CD8-positive, alpha-beta memory T cell (primary cell): Measurements from ENCODE around the gene WASF2. TPM values are rescaled to one million over a fixed set of nuclear protein-coding genes. Genes with fewer than 3 reads are reported as not detected.
"Not testable (repeated sequence)": the region's sequence is repeated elsewhere in the genome, so short reads cannot be mapped to it uniquely, and the experiment has no call there.

Experiments
- CTCF ChIA-PET: fragments of 350-600 bp; sonication (Branson Sonifier 250); formaldehyde crosslinking; loops from one replicate; lab custom pipeline; 2021; ENCODE audit warnings: antibody characterized with exemption; lab: Charles Lee
- POLR2A ChIA-PET: fragments of 350-600 bp; sonication (Branson Sonifier 250); formaldehyde crosslinking; loops from one replicate; lab custom pipeline; 2021; ENCODE audit warnings: antibody characterized with exemption; lab: Charles Lee
- DNase-seq, 5 donors: peaks; one replicate each; pipeline versions ENCODE4 v3.0.0 to v3.0.0-alpha.2; 2020 to 2022; ENCODE audit warnings: mixed read lengths in 1 of 5
- H3K27ac ChIP-seq: one replicate; pipeline ENCODE4 v1.7.0; 2013; ENCODE audit warnings: low read depth, mild to moderate bottlenecking, low read length, moderate library complexity
- H3K27me3 ChIP-seq: 2 replicates; pipeline ENCODE4 v1.7.0; 2013; ENCODE audit warnings: low read length, mild to moderate bottlenecking; ENCODE audit not compliant: insufficient read depth, poor library complexity, severe bottlenecking
- H3K36me3 ChIP-seq: 2 replicates; pipeline ENCODE4 v1.7.0; 2013; ENCODE audit warnings: mild to moderate bottlenecking, low read length, moderate library complexity; ENCODE audit not compliant: insufficient read depth
- H3K4me1 ChIP-seq: 2 replicates; pipeline ENCODE4 v1.7.0; 2013; ENCODE audit warnings: mild to moderate bottlenecking, low read length, moderate library complexity; ENCODE audit not compliant: insufficient read depth
- H3K4me3 ChIP-seq: 2 replicates; pipeline ENCODE4 v1.7.0; 2013; ENCODE audit warnings: mild to moderate bottlenecking, low read length
- H3K9me3 ChIP-seq: 2 replicates; pipeline ENCODE4 v1.7.0; 2013; ENCODE audit warnings: mild to moderate bottlenecking, low read length
- H3K27ac Mint-ChIP-seq, 8 donors: one replicate each; pipeline ENCODE4 v1.8.0; 2020 to 2021; ENCODE audit warnings: mixed read lengths in 8 of 8, mild to moderate bottlenecking in 6 of 8, inconsistent platforms in 3 of 8, moderate library complexity in 3 of 8
- H3K27me3 Mint-ChIP-seq, 2 donors: one replicate each; pipeline ENCODE4 v1.8.0; 2020 to 2021; ENCODE audit warnings: mixed read lengths in 2 of 2, mild to moderate bottlenecking in 1 of 2, moderate library complexity in 1 of 2
- H3K36me3 Mint-ChIP-seq, 3 donors: one replicate each; pipeline ENCODE4 v1.8.0; 2020 to 2021; ENCODE audit warnings: mixed read lengths in 3 of 3, inconsistent platforms in 1 of 3, mild to moderate bottlenecking in 1 of 3
- H3K4me1 Mint-ChIP-seq, 3 donors: one replicate each; pipeline ENCODE4 v1.8.0; 2020 to 2021; ENCODE audit warnings: mixed read lengths in 3 of 3, inconsistent platforms in 1 of 3, mild to moderate bottlenecking in 1 of 3
- H3K4me3 Mint-ChIP-seq, 7 donors: one replicate each; pipeline ENCODE4 v1.8.0; 2020 to 2021; ENCODE audit warnings: mixed read lengths in 7 of 7, mild to moderate bottlenecking in 6 of 7, moderate library complexity in 4 of 7, inconsistent platforms in 2 of 7
- H3K9me3 Mint-ChIP-seq, 5 donors: one replicate each; pipeline ENCODE4 v1.8.0; 2020 to 2022; ENCODE audit warnings: mixed read lengths in 5 of 5, mild to moderate bottlenecking in 3 of 5, moderate library complexity in 2 of 5, inconsistent platforms in 1 of 5
- polyA plus RNA-seq: library from polyadenylated mRNA; unstranded; fragments of 300-500 nt; fragmentation: Illumina TruSeq; gene quantifications from one replicate; pipeline ENCODE4 v1.2.3, GENCODE V29; 2021
- total RNA-seq, 2 experiments: library from RNA; stranded (reverse); gene quantifications; one replicate each; pipeline ENCODE4 v1.2.3, GENCODE V29; 2021

The WASF2 gene
- total and polyA plus RNA-seq, 3 experiments from 2014 or later, result 64.1 to 128 (median 120) TPM

- no peaks in the 10 kb centered on the region for H3K4me1 ChIP-seq
- H3K27me3 Mint-ChIP-seq, result no peaks in the 10 kb centered on the region
- no peak overlapping the region for H3K27ac ChIP-seq
- peaks cover 51% of the 10 kb centered on the region for H3K36me3 ChIP-seq
- peaks cover 0 to 1% (median 0%) of the 10 kb centered on the region in 3 donors for H3K4me1 Mint-ChIP-seq
- H3K9me3 ChIP-seq, result no peaks in the 10 kb centered on the region
- H3K4me3 ChIP-seq, result no peak overlapping the region
- H3K36me3 Mint-ChIP-seq, result peaks cover 0 to 80% (median 13%) of the 10 kb centered on the region in 3 donors
- no peak overlapping the region for H3K4me3 Mint-ChIP-seq
- POLR2A ChIA-PET, result interaction anchor here (0.6 kb wide), 2 partner anchors 13 to 14 kb away, joined by 3 read pairs; no protein-coding TSS in a partner anchor
- H3K9me3 Mint-ChIP-seq, result no peaks in the 10 kb centered on the region
- DNase-seq, result no peak
- H3K27ac Mint-ChIP-seq, result peak overlapping the region in 1 of 8 donors; percentile 78
- no peaks in the 10 kb centered on the region for H3K27me3 ChIP-seq
- CTCF ChIA-PET, result interaction anchor here (0.9 to 1.4 kb wide), 2 partner anchors 11 to 14 kb away, joined by 3 read pairs; no protein-coding TSS in a partner anchor
Measured at GRCh38 chr1:27409669-27410068, 80.3 kb downstream of the WASF2 start.

GRCh38 chr1:27408151-27408550 is 81.8 kb downstream of the WASF2 start:
- Mint-ChIP-seq H3K9me3 (no peaks in the 10 kb centered on the region), H3K4me3 (no peak overlapping the region), H3K27ac (peak overlapping the region in 3 of 8 donors; percentile 43 to 59 (median 47)), H3K4me1 (peaks cover 10 to 11% (median 10%) of the 10 kb centered on the region in 3 donors), H3K27me3 (no peaks in the 10 kb centered on the region), H3K36me3 (peaks cover 0 to 70% (median 7%) of the 10 kb centered on the region in 3 donors)
- Histone ChIP-seq H3K4me3 (no peak overlapping the region), H3K9me3 (no peaks in the 10 kb centered on the region), H3K4me1 (peaks cover 7% of the 10 kb centered on the region), H3K36me3 (peaks cover 36% of the 10 kb centered on the region), H3K27me3 (no peaks in the 10 kb centered on the region), H3K27ac (no peak overlapping the region)
- POLR2A ChIA-PET, result no interaction called here
- DNase-seq, result no peak
- CTCF ChIA-PET, result no interaction called here

- peaks cover 17% of the 10 kb centered on the region for H3K4me1 ChIP-seq
- DNase-seq, H3K4me3 ChIP-seq, H3K27ac ChIP-seq, H3K9me3 Mint-ChIP-seq, POLR2A ChIA-PET, H3K9me3 ChIP-seq, H3K27me3 Mint-ChIP-seq, H3K4me3 Mint-ChIP-seq, CTCF ChIA-PET, H3K27me3 ChIP-seq: not testable (repeated sequence)
- Mint-ChIP-seq H3K36me3 (peaks cover 0 to 57% (median 7%) of the 10 kb centered on the region in 3 donors), H3K4me1 (peaks cover 14 to 16% (median 15%) of the 10 kb centered on the region in 3 donors), H3K27ac (peak overlapping the region in 1 of 8 donors; percentile 12)
- peaks cover 22% of the 10 kb centered on the region for H3K36me3 ChIP-seq
Measured at GRCh38 chr1:27406791-27407190, 83.2 kb downstream of the WASF2 start.

GRCh38 chr1:27406362-27406680 is 83.6 kb downstream of the WASF2 start:
- Histone ChIP-seq H3K27ac (no peak overlapping the region), H3K9me3 (no peaks in the 10 kb centered on the region), H3K36me3 (peaks cover 20% of the 10 kb centered on the region), H3K4me3 (no peak overlapping the region), H3K4me1 (peaks cover 17% of the 10 kb centered on the region), H3K27me3 (no peaks in the 10 kb centered on the region)
- Mint-ChIP-seq H3K27me3 (peaks cover 0 to 1% of the 10 kb centered on the region in 2 donors), H3K36me3 (peaks cover 0 to 55% (median 7%) of the 10 kb centered on the region in 3 donors), H3K4me1 (peaks cover 15 to 19% (median 16%) of the 10 kb centered on the region in 3 donors), H3K27ac (peak overlapping the region in 1 of 8 donors; percentile 77), H3K4me3 (no peak overlapping the region), H3K9me3 (no peaks in the 10 kb centered on the region)
- DNase-seq, result no peak
- ChIA-PET CTCF (interaction anchor here (1.6 kb wide), 1 partner anchor 14 kb away, joined by 4 read pairs; no protein-coding TSS in a partner anchor), POLR2A (no interaction called here)

- H3K4me3 ChIP-seq, H3K27ac ChIP-seq, DNase-seq, H3K27me3 ChIP-seq, POLR2A ChIA-PET, H3K9me3 ChIP-seq, H3K4me3 Mint-ChIP-seq, H3K9me3 Mint-ChIP-seq, H3K27me3 Mint-ChIP-seq: not testable (repeated sequence)
- Histone ChIP-seq H3K4me1 (peaks cover 17% of the 10 kb centered on the region), H3K36me3 (peaks cover 15% of the 10 kb centered on the region)
- CTCF ChIA-PET, result interaction anchor here (1.6 to 13.6 kb wide), 2 partner anchors 15 to 106 kb away, joined by 4 to 283 read pairs; no protein-coding TSS in a partner anchor
- peaks cover 14 to 19% (median 15%) of the 10 kb centered on the region in 3 donors for H3K4me1 Mint-ChIP-seq
- peaks cover 0 to 49% (median 5%) of the 10 kb centered on the region in 3 donors for H3K36me3 Mint-ChIP-seq
- peak overlapping the region in 1 of 8 donors; percentile 50 for H3K27ac Mint-ChIP-seq
Measured at GRCh38 chr1:27405598-27406361, 84.2 kb downstream of the WASF2 start.

- DNase-seq, result no peak
- Histone ChIP-seq H3K36me3 (peaks cover 8% of the 10 kb centered on the region), H3K27me3 (no peaks in the 10 kb centered on the region), H3K4me1 (peaks cover 17% of the 10 kb centered on the region), H3K27ac (no peak overlapping the region), H3K9me3 (no peaks in the 10 kb centered on the region), H3K4me3 (no peak overlapping the region)
- no peak overlapping the region for H3K4me3 Mint-ChIP-seq
- CTCF ChIA-PET, result interaction anchor here (1.6 to 13.6 kb wide), 2 partner anchors 16 to 105 kb away, joined by 4 to 283 read pairs; no protein-coding TSS in a partner anchor
- H3K36me3 Mint-ChIP-seq, result peaks cover 0 to 42% (median 4%) of the 10 kb centered on the region in 3 donors
- H3K4me1 Mint-ChIP-seq, result peaks cover 14 to 19% (median 15%) of the 10 kb centered on the region in 3 donors
- POLR2A ChIA-PET, result interaction anchor here (0.5 kb wide), 1 partner anchor 527 kb away, joined by 10 read pairs; no protein-coding TSS in a partner anchor
- H3K27ac Mint-ChIP-seq, result peak overlapping the region in 2 of 8 donors; percentile 50 to 94
- peaks cover 0 to 1% of the 10 kb centered on the region in 2 donors for H3K27me3 Mint-ChIP-seq
- no peaks in the 10 kb centered on the region for H3K9me3 Mint-ChIP-seq
Measured at GRCh38 chr1:27405074-27405473, 84.9 kb downstream of the WASF2 start.

GRCh38 chr1:27403931-27404330 is 86.0 kb downstream of the WASF2 start:
- H3K36me3 Mint-ChIP-seq, result peaks cover 0 to 35% (median 4%) of the 10 kb centered on the region in 3 donors

More at GRCh38 chr1:27403931-27404330, 86.0 kb downstream of the WASF2 start:
- H3K27ac ChIP-seq, result no peak overlapping the region
- Mint-ChIP-seq H3K27me3 (peaks cover 0 to 1% of the 10 kb centered on the region in 2 donors), H3K27ac (peak overlapping the region; percentile 67 to 96 (median 90)), H3K4me3 (peak overlapping the region in 3 of 7 donors; percentile 10 to 36 (median 26)), H3K4me1 (peaks cover 14 to 19% (median 15%) of the 10 kb centered on the region in 3 donors), H3K9me3 (no peaks in the 10 kb centered on the region)
- DNase-seq, result no peak
- no peak overlapping the region for H3K4me3 ChIP-seq
- H3K27me3 ChIP-seq, result no peaks in the 10 kb centered on the region
- ChIA-PET POLR2A (interaction anchor here (0.7 kb wide), 1 partner anchor 23 kb away, joined by 4 read pairs; no protein-coding TSS in a partner anchor), CTCF (interaction anchor here (1.0 to 13.6 kb wide), 5 partner anchors 15 to 266 kb away, joined by 3 to 283 read pairs (median 3); no protein-coding TSS in a partner anchor)
- no peaks in the 10 kb centered on the region for H3K9me3 ChIP-seq
- H3K4me1 ChIP-seq, result peaks cover 17% of the 10 kb centered on the region
- H3K36me3 ChIP-seq, result peaks cover 7% of the 10 kb centered on the region
